IMR-90 (cell line): Measurements from ENCODE around the gene PGGT1B. TPM values are rescaled to one million over a fixed set of nuclear protein-coding genes. Genes with fewer than 3 reads are reported as not detected.
A peak's percentile ranks its signal among the peaks of the same experiment; 100 is the strongest.

Experiments used
- ATAC-seq: fragments of 200-7000 bp; cut with Tn5 transposase; 2 replicates; pipeline ENCODE4 v1.9.1; 2020; ENCODE audit warnings: low read depth, mild to moderate bottlenecking, moderate library complexity
- BruUV-seq: library from RNA; stranded (reverse); fragments of 400-500 nt; replicated peaks from 2 replicates; lab custom pipeline; 2021; lab: Mats Ljungman, UMichigan
- CTCF ChIA-PET: fragments of 300-600 bp; formaldehyde crosslinking; extraction: SDS; loops from one replicate; lab custom pipeline; 2021; ENCODE audit warnings: antibody characterized with exemption; lab: Yijun Ruan, JAX
- POLR2A ChIA-PET: fragments of 300-600 bp; sonication (Branson Sonifier 250); formaldehyde crosslinking; loops from one replicate; lab custom pipeline; 2022; ENCODE audit warnings: antibody characterized with exemption; ENCODE audit not compliant: unreplicated experiment; lab: Charles Lee
- DNase-seq: peaks from one replicate; pipeline ENCODE4 v3.0.0; 2013
- H2AFZ ChIP-seq: replicated peaks from 2 replicates; pipeline ENCODE3; 2013; ENCODE audit warnings: low read length, mild to moderate bottlenecking; ENCODE audit not compliant: poor library complexity
- H2AK5ac ChIP-seq: 2 replicates; pipeline ENCODE4 v1.6.1; 2013; ENCODE audit warnings: low read depth, low read length, inconsistent platforms
- H2AK9ac ChIP-seq: replicated peaks from 2 replicates; pipeline ENCODE3; 2013; ENCODE audit warnings: mild to moderate bottlenecking, low read depth, low read length, moderate library complexity; ENCODE audit not compliant: poor library complexity
- H2BK120ac ChIP-seq: 2 replicates; pipeline ENCODE4 v1.6.1; 2013; ENCODE audit warnings: low read depth, low read length, inconsistent platforms
- H2BK15ac ChIP-seq: 3 replicates; pipeline ENCODE4 v1.6.1; 2013; ENCODE audit warnings: low read depth, low read length, inconsistent platforms
- H2BK20ac ChIP-seq: 2 replicates; pipeline ENCODE4 v1.6.1; 2013; ENCODE audit warnings: low read depth, mild to moderate bottlenecking, inconsistent platforms, low read length, moderate library complexity
- H2BK5ac ChIP-seq: 2 replicates; pipeline ENCODE4 v1.6.1; 2013; ENCODE audit warnings: mild to moderate bottlenecking, low read depth, low read length, inconsistent platforms; ENCODE audit not compliant: poor library complexity, severe bottlenecking
- H3K14ac ChIP-seq: replicated peaks from 2 replicates; pipeline ENCODE4 v1.6.1; 2013; ENCODE audit warnings: low read depth, low read length, inconsistent platforms
- H3K18ac ChIP-seq: 2 replicates; pipeline ENCODE4 v1.6.1; 2013; ENCODE audit warnings: low read depth, low read length, control low read depth
- H3K23ac ChIP-seq: 2 replicates; pipeline ENCODE4 v1.6.1; 2013; ENCODE audit warnings: low read depth, low read length, inconsistent platforms
- H3K27ac ChIP-seq: 2 replicates; pipeline ENCODE4 v1.5.1; 2013; ENCODE audit warnings: mild to moderate bottlenecking, control low read depth, low read length; ENCODE audit not compliant: insufficient read depth
- H3K27me3 ChIP-seq: 2 replicates; pipeline ENCODE4 v1.6.1; 2013; ENCODE audit warnings: low read length; ENCODE audit not compliant: control insufficient read depth, insufficient read depth
- H3K36me3 ChIP-seq: 2 replicates; pipeline ENCODE4 v1.6.1; 2013; ENCODE audit warnings: low read length, mixed read lengths; ENCODE audit not compliant: control insufficient read depth, insufficient read depth
- H3K4ac ChIP-seq: 2 replicates; pipeline ENCODE4 v1.6.1; 2013; ENCODE audit warnings: low read depth, low read length, inconsistent platforms
- H3K4me1 ChIP-seq: 2 replicates; pipeline ENCODE4 v1.6.1; 2013; ENCODE audit warnings: low read length, mixed read lengths; ENCODE audit not compliant: control insufficient read depth, insufficient read depth
- H3K4me2 ChIP-seq: 2 replicates; pipeline ENCODE4 v1.6.1; 2013; ENCODE audit warnings: low read depth, mild to moderate bottlenecking, control low read depth, low read length, moderate library complexity
- H3K4me3 ChIP-seq: 2 replicates; pipeline ENCODE4 v1.5.1; 2013; ENCODE audit warnings: low read depth, mild to moderate bottlenecking, control low read depth, low read length, moderate library complexity; ENCODE audit not compliant: insufficient read depth
- H3K56ac ChIP-seq: 2 replicates; pipeline ENCODE4 v1.6.1; 2013; ENCODE audit warnings: low read length, inconsistent platforms; ENCODE audit not compliant: insufficient read depth; ENCODE audit errors: extremely low read depth
- H3K79me1 ChIP-seq, 2 experiments: 2 replicates each; pipeline ENCODE4 v1.6.1; 2013; ENCODE audit warnings: low read length in 2 of 2, inconsistent platforms in 1 of 2, low read depth in 1 of 2
- H3K9ac ChIP-seq: 2 replicates; pipeline ENCODE4 v1.6.1; 2013; ENCODE audit warnings: low read depth, low read length, control low read depth
- H3K9me1 ChIP-seq: 2 replicates; pipeline ENCODE4 v1.6.1; 2013; ENCODE audit warnings: low read length, inconsistent platforms; ENCODE audit not compliant: insufficient read depth
- H3K9me3 ChIP-seq: 2 replicates; pipeline ENCODE4 v1.6.1; 2013; ENCODE audit warnings: low read length; ENCODE audit not compliant: control insufficient read depth, insufficient read depth
- H4K20me1 ChIP-seq: 2 replicates; pipeline ENCODE4 v1.6.1; 2013; ENCODE audit warnings: low read length, inconsistent platforms; ENCODE audit not compliant: insufficient read depth
- H4K5ac ChIP-seq: 2 replicates; pipeline ENCODE4 v1.6.1; 2013; ENCODE audit warnings: mild to moderate bottlenecking, low read depth, low read length, control low read depth
- H4K8ac ChIP-seq, 2 experiments: 2 replicates each; pipeline ENCODE4 v1.6.1; 2013; ENCODE audit warnings: low read depth in 2 of 2, low read length in 2 of 2, control low read depth in 1 of 2, inconsistent platforms in 1 of 2
- H4K91ac ChIP-seq: 2 replicates; pipeline ENCODE4 v1.6.1; 2013; ENCODE audit warnings: low read depth, low read length, inconsistent platforms; ENCODE audit not compliant: insufficient read depth
- CEBPB ChIP-seq: IDR thresholded peaks from 2 replicates; pipeline ENCODE4 v1.6.1; 2012; ENCODE audit warnings: low read depth, low read length, improper control_type of control experiment
- CTCF ChIP-seq: conservative IDR thresholded peaks from 2 replicates; pipeline ENCODE4 v1.5.1; 2012; ENCODE audit warnings: mild to moderate bottlenecking, low read depth, low read length, improper control_type of control experiment
- NFE2L2 ChIP-seq: fragments of 150-350 bp; IDR thresholded peaks from 2 replicates; pipeline ENCODE4 v1.6.1; 2016; ENCODE audit warnings: low read depth, mild to moderate bottlenecking, low read length
- RCOR1 ChIP-seq: IDR thresholded peaks from 2 replicates; pipeline ENCODE4 v1.6.1; 2012; ENCODE audit warnings: mild to moderate bottlenecking, low read length, improper control_type of control experiment; ENCODE audit not compliant: insufficient replicate concordance
- USF2 ChIP-seq: fragments of 150-350 bp; IDR thresholded peaks from 2 replicates; pipeline ENCODE4 v1.6.1; 2017; ENCODE audit warnings: mild to moderate bottlenecking, antibody characterized with exemption, low read length, low read depth
- WGBS, 2 experiments: methylation state at CpG; one replicate each; pipeline versions ENCODE4 v1.1.5 to v1.1.7; 2013; ENCODE audit warnings: missing lambda C conversion rate in 2 of 2; ENCODE audit not compliant: insufficient read length in 1 of 2; ENCODE audit errors: extremely low coverage in 2 of 2; 5-methylcytosine and 5-hydroxymethylcytosine counted together
- dilution Hi-C: fragments of 300-500 bp; cut with HindIII; formaldehyde crosslinking; loops from one replicate; pipeline ENCODE4 v1.14.3; 2018; ENCODE audit warnings: low sequenced_read_pairs; ENCODE audit not compliant: unreplicated experiment
- in situ Hi-C: fragments of 300-500 bp; cut with MboI; formaldehyde crosslinking; loops from 3 replicates; pipeline ENCODE4 v1.14.3; 2019; ENCODE audit warnings: low sequenced_read_pairs, inconsistent platforms, mixed read lengths
- intact Hi-C: fragments of 100-400 bp; cut with micrococcal nuclease; formaldehyde crosslinking; loops from 2 replicates; pipeline ENCODE4 v1.10.0; 2022
- polyA plus RNA-seq, 3 experiments: library from polyadenylated mRNA; depleted of rRNA; stranded (reverse); fragments of >200 nt; gene quantifications; 2 replicates each; pipeline ENCODE4 v1.2.3, GENCODE V29; 2012; ENCODE audit warnings: low replicate concordance in 1 of 3
- total RNA-seq: library from RNA; depleted of rRNA; stranded (reverse); fragments of >200 nt; gene quantifications from 2 replicates; pipeline ENCODE4 v1.2.3, GENCODE V29; 2012

PGGT1B gene
- total and polyA plus RNA-seq, 2 of the 4 experiments (the other 2 are of a cell fraction) = 2.1 to 19.2 TPM

GRCh38 chr5:115243412-115243811 lies 19.3 kb downstream of the PGGT1B start (continued):
- TF ChIP-seq USF2 (no peak), RCOR1 (no peak)

- TF ChIP-seq CEBPB (no peak), CTCF (no peak), NFE2L2 (no peak)
- no peak overlapping the region for H4K91ac ChIP-seq
- no peak overlapping the region for H3K56ac ChIP-seq
- dilution Hi-C loops (no loop called here), intact Hi-C loops (loop anchor here (10.0 kb wide), 1 partner anchor 1567 kb away; no protein-coding TSS in a partner anchor), in situ Hi-C loops (loop anchor here (10.0 kb wide), 1 partner anchor 147 kb away; no protein-coding TSS in a partner anchor)
- peak; percentile 34 for DNase-seq
- H2BK5ac ChIP-seq = no peak overlapping the region
- CTCF ChIA-PET = interaction anchor here (0.7 to 1.4 kb wide), 2 partner anchors 10 to 144 kb away, joined by 4 read pairs; no protein-coding TSS in a partner anchor
- H3K18ac ChIP-seq = no peak overlapping the region
- peaks cover 16 to 20% of the 10 kb centered on the region in 2 experiments; a peak in 3 of 4 replicates for H3K79me1 ChIP-seq
- H2AK9ac ChIP-seq = no peak overlapping the region
- no peak overlapping the region for H3K23ac ChIP-seq
- H3K4ac ChIP-seq = no peak overlapping the region
- peaks cover 6% of the 10 kb centered on the region for H3K4me1 ChIP-seq
- H3K4me3 ChIP-seq = no peak overlapping the region
- no CpG with 5 or more reads among the region's 4 CpGs for WGBS, 2 experiments
- no peak overlapping the region for H2AFZ ChIP-seq
- 0 out of 2 replicates have a peak, but pooled peaks cover 3% of the 10 kb centered on the region for H3K9me1 ChIP-seq
- no peaks in the 10 kb centered on the region for H3K27me3 ChIP-seq
- no peak overlapping the region for H3K27ac ChIP-seq
- H2BK20ac ChIP-seq = no peak overlapping the region
- H4K5ac ChIP-seq = no peak overlapping the region
- no peak overlapping the region for H4K8ac ChIP-seq
- H4K20me1 ChIP-seq = peaks cover 13% of the 10 kb centered on the region; the same call in 1 of the 2 replicates
- no peaks in the 10 kb centered on the region for H3K9me3 ChIP-seq
- H3K14ac ChIP-seq = no peak overlapping the region
- H2BK15ac ChIP-seq = no peak overlapping the region
- POLR2A ChIA-PET = no interaction called here
- H2BK120ac ChIP-seq = no peak overlapping the region
- no peak for ATAC-seq
- H3K4me2 ChIP-seq = no peak overlapping the region
- H3K9ac ChIP-seq = no peak overlapping the region
- no TSS peak for BruUV-seq
- H3K36me3 ChIP-seq = peaks cover 7% of the 10 kb centered on the region; the same call in 1 of the 2 replicates
- H2AK5ac ChIP-seq = no peak overlapping the region
Observed at GRCh38 chr5:115241881-115242642, 20.6 kb downstream of the PGGT1B start.
